Stimulated activated CD4-positive, alpha-beta T cell treated with anti-CD3 and anti-CD28 coated beads, Interleukin-12 subunit alpha, Interleukin-12 subunit beta, amount 100 ng/mL, for 4 hours (primary cell): ENCODE data around the gene ZSWIM6.

Source experiments
- DNase-seq: peaks from one replicate; pipeline ENCODE4 v3.0.0-alpha.2; 2020

Gene ZSWIM6

DNA sequence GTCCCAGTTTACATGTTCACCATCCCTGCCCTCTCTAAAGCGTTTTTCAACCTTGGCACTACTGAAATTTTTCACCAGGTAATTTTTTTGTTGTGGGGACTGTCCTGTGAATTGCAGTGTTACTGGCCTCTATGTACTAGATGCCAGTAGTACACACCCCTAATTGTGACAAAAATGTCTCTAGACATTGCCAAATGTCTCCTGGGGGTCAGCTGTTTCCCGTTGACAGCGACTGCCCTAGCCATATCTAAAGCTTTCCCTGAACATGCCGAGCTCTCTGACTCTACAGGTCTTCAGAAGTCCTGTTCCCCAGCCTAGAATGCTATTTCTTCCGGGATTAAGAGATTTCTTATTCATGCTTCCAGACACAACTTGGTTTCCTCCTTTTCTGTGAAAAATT, 235.3 kb downstream of the ZSWIM6 start:
- no peak for DNase-seq

DNA sequence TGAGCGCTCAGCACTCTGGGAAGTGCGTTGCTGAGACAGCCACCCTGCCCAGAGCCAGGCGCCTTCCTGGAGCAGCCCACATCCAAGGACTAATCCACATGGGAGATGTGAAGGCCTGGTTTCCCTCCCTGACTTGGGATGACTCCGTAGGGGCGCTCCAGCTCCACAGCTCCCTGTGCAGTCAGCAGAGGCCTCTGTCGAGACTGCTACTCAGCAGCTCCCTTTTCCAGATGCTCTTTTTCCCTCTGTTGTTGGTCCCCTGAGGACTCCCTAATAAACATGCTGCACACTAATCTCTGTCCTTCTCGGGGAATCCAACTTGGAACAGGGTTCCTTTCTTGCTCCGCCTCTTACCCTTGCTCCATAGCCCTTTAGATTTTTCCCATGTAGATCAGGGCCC, 237.3 kb downstream of the ZSWIM6 start:
- no peak for DNase-seq

DNA sequence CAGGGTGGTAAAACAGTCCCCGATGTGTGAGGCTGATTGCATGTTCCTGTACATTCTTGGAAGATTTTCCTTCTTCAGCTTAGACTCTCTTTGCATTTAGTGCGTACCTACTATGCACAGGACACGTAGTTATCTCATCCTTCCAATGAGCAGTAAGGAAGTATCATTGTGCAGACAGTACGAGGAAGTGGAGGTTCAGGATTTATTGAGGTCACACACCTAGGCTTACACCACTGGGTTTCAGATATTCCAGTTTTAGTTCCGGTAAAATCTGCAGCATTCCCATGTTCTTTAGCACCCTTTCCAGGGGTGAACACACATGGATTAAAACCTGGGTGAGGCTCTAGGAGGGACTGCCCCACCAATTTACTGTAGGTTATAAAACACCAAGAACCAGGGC, 238.7 kb downstream of the ZSWIM6 start:
- DNase-seq: no peak

DNA sequence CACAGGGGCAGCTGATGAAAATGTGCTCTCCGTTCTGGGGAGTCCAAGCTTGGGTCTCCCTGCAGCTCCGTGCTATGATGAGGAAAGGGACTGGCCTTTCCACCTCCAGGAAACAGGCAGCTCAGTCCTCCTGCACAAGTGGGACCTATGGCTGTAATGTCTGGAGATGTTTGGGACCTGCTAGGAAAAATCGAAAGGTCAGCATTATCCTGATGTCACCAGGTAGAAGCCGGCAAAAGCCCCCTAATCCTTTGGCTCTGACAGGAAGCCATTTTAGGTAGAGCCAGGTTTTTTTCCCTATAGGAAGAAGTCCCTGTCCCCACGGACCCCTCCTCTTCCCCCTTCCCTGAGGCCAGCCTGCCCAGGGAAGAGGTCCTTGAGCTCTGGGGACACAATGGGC, 240.9 kb downstream of the ZSWIM6 start:
- no peak for DNase-seq

DNA sequence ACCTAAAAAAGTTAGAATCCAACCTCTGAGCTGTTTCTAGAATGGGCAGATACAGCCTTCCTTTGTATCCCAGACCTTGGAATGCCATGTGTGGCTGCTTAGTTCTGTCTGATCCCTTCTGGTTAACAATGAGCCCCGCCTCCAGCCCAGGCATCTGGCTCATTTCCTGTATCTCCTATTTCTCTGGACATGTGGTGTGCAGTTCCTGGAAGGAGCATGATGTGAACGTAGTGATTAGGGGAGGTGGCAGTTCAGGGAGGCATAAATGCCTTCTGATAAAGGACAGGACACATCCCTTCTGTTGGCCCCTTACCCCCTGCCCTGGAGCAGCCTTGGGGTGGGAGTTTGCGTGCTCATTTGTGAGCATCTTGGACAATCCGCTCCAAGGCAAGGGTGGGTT, 243.0 kb downstream of the ZSWIM6 start:
- DNase-seq: no peak

DNA sequence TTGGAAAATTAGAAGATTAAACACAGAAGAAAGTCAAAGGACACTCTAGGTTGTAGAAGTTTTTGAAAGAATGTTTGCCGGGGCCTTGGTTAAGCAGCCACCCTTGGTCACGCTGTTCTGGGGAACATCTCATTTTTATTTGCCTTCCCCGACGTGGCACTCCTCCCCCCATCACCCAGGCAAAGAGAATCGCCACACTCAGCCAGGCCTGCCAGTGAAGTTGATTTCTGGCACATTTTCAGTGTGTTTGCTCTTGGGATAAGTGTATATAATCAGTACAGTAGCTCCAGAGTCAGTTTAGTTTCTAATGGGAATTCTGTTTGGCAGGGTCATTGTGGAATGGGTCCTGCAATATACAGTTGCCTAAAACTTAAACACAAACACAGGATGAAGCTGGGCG, 243.5 kb downstream of the ZSWIM6 start:
- no peak for DNase-seq

DNA sequence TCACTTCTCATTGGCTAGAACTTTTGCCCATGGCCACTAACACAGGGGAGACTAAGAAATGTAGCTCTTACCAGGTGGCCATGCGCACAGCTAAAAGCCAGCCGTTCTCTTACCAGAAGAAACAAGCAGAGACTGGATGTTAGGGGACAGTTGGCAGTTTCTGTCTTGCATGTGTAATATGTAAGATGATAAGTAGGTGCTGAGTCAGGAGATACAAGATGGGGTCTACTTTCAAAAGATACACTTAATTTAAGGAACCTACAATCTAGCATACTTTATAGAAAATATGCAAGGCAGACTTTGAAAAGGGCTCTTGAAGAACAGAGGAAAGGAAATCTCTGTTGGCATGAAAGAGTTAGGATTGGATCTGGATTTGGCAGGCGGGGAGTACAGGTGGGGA, 244.5 kb downstream of the ZSWIM6 start:
- no peak for DNase-seq

DNA sequence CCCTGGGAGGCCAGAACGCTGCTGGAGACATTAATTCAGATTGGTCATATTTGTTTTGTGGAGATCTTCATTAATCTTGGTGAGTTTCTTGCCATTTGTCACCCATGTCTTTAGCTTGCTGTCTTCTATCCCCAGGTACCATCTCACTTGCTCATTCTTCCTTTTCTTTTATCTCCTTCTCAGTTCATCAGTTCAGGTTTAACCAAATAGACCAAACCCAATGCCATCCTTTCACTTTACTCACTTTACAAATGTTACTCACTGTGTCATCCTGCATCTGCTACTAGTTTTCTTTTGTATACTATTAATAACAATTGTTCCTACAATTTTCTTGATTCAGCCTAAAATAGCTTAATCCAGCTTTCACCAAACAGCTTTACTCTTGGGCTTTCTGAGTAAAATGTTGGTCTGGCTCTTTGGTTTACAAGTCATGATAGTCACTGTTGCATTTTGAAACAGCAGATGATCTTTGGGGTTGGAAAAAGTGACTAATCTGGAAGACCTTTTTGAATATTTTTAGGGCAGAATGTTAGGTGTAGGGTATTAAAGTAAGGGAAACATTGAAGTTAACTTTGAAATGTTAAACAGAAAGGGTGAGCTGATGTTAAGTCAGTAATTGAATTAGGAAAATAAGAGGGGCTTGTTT, 246.9 kb downstream of the ZSWIM6 start:
- DNase-seq: no peak

DNA sequence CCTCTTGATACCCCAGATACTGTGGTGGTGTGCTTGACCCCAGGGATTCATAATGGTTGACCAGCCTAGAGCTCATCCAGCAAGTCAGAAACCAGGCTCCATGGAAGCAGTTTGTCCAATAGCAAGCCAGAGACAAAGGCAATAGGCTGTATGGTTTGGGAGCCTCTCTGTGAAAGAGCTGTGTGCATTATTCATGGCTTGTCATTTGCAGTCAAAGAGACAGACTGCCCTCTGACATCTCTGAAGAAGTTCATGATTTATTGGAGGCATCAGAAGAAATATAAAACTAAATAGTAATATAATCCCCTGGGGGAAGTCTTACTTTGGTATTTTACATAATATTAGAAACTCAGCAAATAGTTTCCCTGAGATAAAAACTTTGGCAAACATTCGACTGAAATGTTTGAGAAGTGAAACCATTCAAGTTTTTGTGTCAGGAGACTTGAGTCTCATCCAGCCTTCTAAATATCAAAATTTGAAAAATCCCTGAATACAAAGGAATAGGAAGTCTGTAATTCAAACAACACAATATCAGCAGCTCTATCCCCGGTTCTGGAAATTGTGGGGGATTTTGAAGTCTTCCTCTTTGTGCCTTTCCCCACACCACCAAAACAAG, 250.3 kb downstream of the ZSWIM6 start:
- DNase-seq: no peak

DNA sequence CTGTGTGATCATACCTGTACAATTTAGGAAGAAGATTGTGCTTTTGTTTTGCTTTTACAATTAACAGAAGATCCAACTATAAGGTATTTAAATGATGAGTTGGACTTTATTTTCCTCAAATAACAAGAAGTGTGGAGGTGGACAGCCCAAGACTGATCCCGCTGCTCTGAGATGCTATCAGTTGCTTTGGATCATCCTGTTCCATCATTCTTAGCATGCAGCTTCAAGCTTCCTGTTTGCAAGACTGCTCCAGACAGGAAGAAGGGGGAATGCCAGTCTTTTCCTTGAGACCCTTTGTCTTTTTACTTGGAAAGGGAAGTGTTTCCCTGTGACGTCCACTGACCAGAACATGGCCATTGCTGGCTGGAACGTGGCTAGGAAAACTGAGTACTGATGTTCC, 250.8 kb downstream of the ZSWIM6 start:
- DNase-seq: no peak

DNA sequence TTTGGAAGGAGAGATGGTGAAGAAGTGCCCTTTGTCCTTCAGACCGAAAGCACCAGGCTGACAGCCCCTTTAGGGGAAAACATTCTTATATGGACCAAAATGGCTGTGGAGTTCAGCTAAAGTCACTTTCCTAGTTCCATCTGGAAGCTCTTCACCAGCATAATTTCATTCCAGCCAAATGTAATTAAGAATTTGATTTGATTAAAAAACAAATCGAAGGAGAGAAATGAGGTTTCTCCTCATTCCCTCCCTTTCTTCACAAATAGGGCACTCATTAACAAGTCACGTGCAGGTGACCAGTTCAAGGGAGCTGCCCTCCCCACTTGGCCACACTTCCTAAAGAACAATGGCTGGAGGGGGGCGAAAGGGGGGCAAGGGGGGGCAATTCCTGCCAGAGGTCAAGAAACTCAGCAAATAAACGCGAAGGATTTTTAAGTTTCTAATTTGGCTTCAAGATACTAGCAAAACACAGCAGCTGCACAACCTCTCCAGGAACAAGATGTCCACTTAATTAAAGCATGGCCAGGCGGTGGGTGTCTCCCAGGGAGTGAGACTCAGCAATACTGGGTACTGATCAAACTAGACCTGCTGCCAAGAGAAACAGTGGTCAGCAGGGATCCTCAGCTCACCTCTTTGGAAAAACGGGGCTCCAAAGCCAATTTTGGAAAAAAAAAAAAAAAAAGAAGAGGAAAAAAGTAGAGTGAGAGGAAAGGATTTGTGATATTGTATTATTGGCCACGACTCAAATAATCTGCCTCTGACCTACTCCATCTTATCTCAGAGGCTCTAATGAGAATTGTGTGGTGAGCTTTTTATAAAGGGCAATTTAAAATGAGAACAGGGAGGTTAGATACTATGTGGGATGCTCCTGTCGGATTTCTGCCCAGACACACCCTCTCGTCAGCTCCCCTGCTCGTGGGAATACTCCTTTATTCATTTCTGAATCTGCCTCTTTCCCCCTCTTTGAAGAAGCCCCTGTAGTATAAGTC, 254.3 kb downstream of the ZSWIM6 start:
- no peak for DNase-seq

DNA sequence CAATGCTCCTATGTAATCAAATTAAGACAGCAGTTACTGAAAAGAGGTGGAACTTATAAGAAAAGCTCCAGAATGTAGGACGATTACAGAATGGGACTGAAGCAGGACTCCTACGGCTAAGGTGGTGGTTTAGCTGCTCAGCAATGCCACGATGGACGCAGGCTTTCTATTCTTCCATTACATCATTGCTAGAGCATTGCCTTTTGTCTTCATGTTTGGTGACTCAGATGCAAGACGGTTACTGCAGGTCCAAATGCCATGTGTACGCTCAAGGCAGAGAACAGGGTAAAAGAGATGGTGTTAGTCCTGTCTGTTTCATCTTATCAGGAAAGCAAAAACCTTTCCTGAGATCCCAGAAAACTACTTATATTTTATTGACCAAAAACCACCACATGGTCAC, 255.1 kb downstream of the ZSWIM6 start:
- no peak for DNase-seq

DNA sequence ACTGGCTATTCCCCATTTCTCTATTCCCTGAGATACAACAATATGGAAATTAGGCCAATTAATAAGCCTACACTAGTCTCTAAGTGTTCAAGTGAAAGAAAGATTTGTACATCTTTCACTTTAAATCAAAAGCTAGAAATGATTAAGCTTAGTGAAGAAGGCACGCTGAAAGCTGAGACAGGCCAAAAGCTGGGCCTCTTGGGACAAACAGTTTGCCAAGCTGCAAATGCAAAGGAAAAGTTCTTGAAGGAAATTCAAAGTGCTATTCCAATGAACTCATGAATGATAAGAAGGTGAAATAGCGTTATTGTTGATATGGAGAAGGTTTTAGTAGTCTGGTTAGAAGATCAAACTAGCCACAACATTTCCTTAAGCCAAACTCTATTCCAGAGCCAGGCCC, 256.2 kb downstream of the ZSWIM6 start:
- no peak for DNase-seq

DNA sequence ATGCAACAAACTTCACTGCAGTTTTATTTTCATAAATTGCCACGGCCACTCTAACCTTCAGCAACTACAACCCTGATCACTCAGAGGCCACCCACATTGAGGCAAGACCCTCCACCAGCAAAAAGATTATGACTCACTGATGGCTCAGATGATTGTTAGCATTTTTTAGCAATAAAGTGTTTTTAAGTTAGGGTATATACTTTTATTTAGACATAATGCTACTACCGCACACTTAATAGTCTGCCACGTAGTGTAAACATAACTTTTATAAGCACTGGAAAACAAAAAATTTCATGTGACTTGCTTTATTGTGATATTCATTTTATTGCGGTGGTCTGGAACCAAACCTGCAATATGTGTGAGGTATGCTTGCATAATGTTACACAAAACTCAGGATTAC, 257.9 kb downstream of the ZSWIM6 start:
- DNase-seq: no peak

DNA sequence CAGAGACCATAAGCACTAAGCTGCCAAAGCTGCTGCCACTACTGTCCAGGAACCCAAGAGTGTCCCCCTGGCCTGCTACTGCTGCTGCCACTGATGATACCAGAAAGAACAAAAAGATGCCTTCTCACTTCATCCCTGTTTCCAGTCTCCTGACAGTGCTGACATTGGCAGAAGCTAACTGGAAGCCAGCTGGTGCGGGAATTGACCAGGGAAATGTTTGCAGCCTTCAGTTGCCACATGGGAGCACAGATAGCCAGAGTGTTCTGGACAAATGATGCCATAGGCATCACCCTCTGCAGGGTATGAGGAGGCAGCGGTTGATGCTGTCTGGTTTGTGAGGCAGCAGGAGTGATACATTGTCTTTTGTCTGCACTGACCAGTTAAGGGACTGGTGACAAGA, 258.4 kb downstream of the ZSWIM6 start:
- no peak for DNase-seq

DNA sequence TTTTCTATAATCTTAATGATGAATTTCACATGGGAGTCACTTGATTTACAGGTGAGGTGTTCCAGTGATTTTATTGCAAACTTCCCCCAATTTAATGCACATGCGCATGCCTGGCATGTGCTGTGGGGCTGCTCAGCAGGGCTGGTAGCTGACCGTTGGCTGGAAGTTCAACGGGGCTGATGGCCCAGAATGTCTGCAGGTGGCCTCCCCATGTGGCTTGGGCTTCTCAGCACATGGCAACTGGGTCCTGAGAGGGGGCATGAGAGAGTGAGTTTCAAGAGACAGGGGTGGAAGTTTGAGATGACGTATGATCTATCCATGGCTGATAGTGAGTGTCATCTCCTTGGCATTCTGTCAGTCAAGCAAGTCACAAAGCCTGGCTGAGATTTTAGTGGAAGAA, 259.8 kb downstream of the ZSWIM6 start:
- no peak for DNase-seq

DNA sequence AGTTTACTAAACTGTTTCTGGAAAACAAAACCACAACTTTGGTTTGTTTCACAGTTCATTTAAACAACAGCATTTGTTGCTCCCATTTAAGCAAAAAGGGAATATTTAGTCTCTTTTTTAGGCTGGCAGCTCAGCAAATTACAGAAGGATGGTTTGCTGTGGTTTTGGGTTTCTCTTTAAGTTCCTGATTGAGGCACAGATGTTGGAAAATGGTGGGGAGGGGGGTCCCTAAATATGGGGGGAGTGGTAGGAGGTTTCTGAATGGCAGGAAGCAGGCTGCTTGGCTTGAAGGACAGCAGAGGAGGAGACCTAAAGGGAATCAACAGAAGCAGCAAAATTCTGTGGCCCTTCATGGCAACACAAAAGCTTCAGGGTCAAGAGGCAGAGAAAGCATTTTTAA, 263.4 kb downstream of the ZSWIM6 start:
- no peak for DNase-seq
